Stimulated activated CD4-positive, alpha-beta T cell treated with anti-CD3 and anti-CD28 coated beads, Interleukin-2, amount 100 ng/mL, for 4 hours (primary cell): ENCODE results near the gene EMILIN1.

Source experiments
- DNase-seq: peaks from one replicate; pipeline ENCODE4 v3.0.0-alpha.2; 2020; ENCODE audit warnings: low read depth

The EMILIN1 gene

GRCh38 chr2:27080140-27080469, 1.7 kb downstream of the EMILIN1 start:
- DNase-seq: no peak

GRCh38 chr2:27080603-27080936, 2.2 kb downstream of the EMILIN1 start:
- DNase-seq: no peak

- no peak for DNase-seq
These were observed 3.8 kb downstream of the EMILIN1 start for GRCh38 chr2:27081984-27082772.

- DNase-seq: no peak
These were observed 4.5 kb downstream of the EMILIN1 start for GRCh38 chr2:27082773-27083409.

- no peak for DNase-seq
These were observed 5.2 kb downstream of the EMILIN1 start for GRCh38 chr2:27083410-27084296.

- DNase-seq: no peak
These were observed 6.1 kb downstream of the EMILIN1 start for GRCh38 chr2:27084297-27085061.

GRCh38 chr2:27085062-27085672, 6.8 kb downstream of the EMILIN1 start:
- DNase-seq: no peak

- no peak for DNase-seq
These were observed 7.3 kb downstream of the EMILIN1 start for GRCh38 chr2:27085673-27086089.

- peak; percentile 96 for DNase-seq
These were observed 7.8 kb downstream of the EMILIN1 start for GRCh38 chr2:27086090-27086723.

GRCh38 chr2:27086724-27087593, 8.5 kb downstream of the EMILIN1 start, which contains the start of gene KHK:
TSS of gene KHK (plus strand) at chr2:27086772. CDS start at chr2:27087260, 488 bp downstream.
- no peak for DNase-seq

GRCh38 chr2:27087823-27088410, 9.5 kb downstream of the EMILIN1 start:
- DNase-seq: no peak

- no peak for DNase-seq
These were observed 10.2 kb downstream of the EMILIN1 start for GRCh38 chr2:27088634-27089033.

GRCh38 chr2:27089111-27089954, 10.9 kb downstream of the EMILIN1 start:
- DNase-seq: no peak

GRCh38 chr2:27091746-27092695, 13.6 kb downstream of the EMILIN1 start:
- DNase-seq: no peak

GRCh38 chr2:27092696-27093429, 14.4 kb downstream of the EMILIN1 start:
- no peak for DNase-seq

- DNase-seq: no peak
These were observed 15.3 kb downstream of the EMILIN1 start for GRCh38 chr2:27093430-27094352.
